Hematopoietic multipotent progenitor cell treated with erythropoietin and hydrocortisone succinate and interleukin-3 and kit ligand, for 4 days (in vitro differentiated cells): ENCODE measurements around the gene FBXO41.

Experiments
- DNase-seq: peaks from one replicate; pipeline ENCODE4 v3.0.0-alpha.2; 2015

The FBXO41 gene

GRCh38 chr2:73239776-73240175 is 44.5 kb downstream of the FBXO41 start:
- DNase-seq, result no peak

GRCh38 chr2:73238976-73239375 is 45.3 kb downstream of the FBXO41 start:
- no peak for DNase-seq

GRCh38 chr2:73238149-73238548 is 46.1 kb downstream of the FBXO41 start:
- no peak for DNase-seq

GRCh38 chr2:73237168-73237567 is 47.1 kb downstream of the FBXO41 start:
- DNase-seq, result no peak

GRCh38 chr2:73235315-73236028 is 48.8 kb downstream of the FBXO41 start:
- no peak for DNase-seq

GRCh38 chr2:73233932-73234832 is 50.1 kb downstream of the FBXO41 start, which contains the start of gene CCT7:
CCT7 (plus strand) TSS chr2:73234308; CDS start chr2:73234379, 71 bp downstream.
- DNase-seq, result peak; percentile 98

- peak; percentile 100 for DNase-seq
These were observed 50.9 kb downstream of the FBXO41 start, which contains the start of gene PRADC1 for GRCh38 chr2:73233154-73233931. PRADC1 (minus strand) TSS chr2:73233239; CDS start chr2:73233160, 79 bp downstream.

- peak; percentile 62 for DNase-seq
These were observed 51.7 kb downstream of the FBXO41 start for GRCh38 chr2:73232403-73233153.

- no peak for DNase-seq
These were observed 55.6 kb downstream of the FBXO41 start for GRCh38 chr2:73228631-73229030.

- no peak for DNase-seq
These were observed 57.2 kb downstream of the FBXO41 start for GRCh38 chr2:73227086-73227485.

- peak; percentile 23 for DNase-seq
These were observed 58.5 kb downstream of the FBXO41 start for GRCh38 chr2:73225513-73226360.

- DNase-seq, result no peak
These were observed 60.5 kb downstream of the FBXO41 start for GRCh38 chr2:73223821-73224220.

- DNase-seq, result no peak
These were observed 66.0 kb downstream of the FBXO41 start for GRCh38 chr2:73218298-73218697.

GRCh38 chr2:73217826-73218225 is 66.5 kb downstream of the FBXO41 start:
- DNase-seq, result no peak

GRCh38 chr2:73217160-73217559 is 67.1 kb downstream of the FBXO41 start:
- no peak for DNase-seq

GRCh38 chr2:73215254-73215653 is 69.0 kb downstream of the FBXO41 start:
- no peak for DNase-seq

GRCh38 chr2:73214120-73215035 is 69.9 kb downstream of the FBXO41 start, which contains the start of gene SMYD5:
SMYD5 (plus strand) TSS chr2:73214245; CDS start chr2:73214267, 22 bp downstream.
- peak; percentile 96 for DNase-seq

- DNase-seq, result peak; percentile 89
These were observed 71.7 kb downstream of the FBXO41 start for GRCh38 chr2:73212448-73213176.

GRCh38 chr2:73212098-73212447 is 72.2 kb downstream of the FBXO41 start:
- DNase-seq, result no peak
